Transverse colon (tissue), 4 donors: ENCODE measurements around the gene INO80E. TPM values are rescaled to one million over a fixed set of nuclear protein-coding genes. Genes with fewer than 3 reads are reported as not detected.
"Not testable (repeated sequence)": the region's sequence is repeated elsewhere in the genome, so short reads cannot be mapped to it uniquely, and the experiment has no call there.

Experiments
- DNase-seq: peaks from one replicate; pipeline ENCODE4 v3.0.0-alpha.2; 2019
- H3K27ac ChIP-seq, 4 donors: fragments of 200-600 bp; sonication (generic); 2 replicates each; pipeline ENCODE4 v1.5.1; 2016 to 2018; ENCODE audit warnings: inconsistent platforms in 4 of 4
- H3K27me3 ChIP-seq: fragments of 200-600 bp; sonication (generic); 2 replicates; pipeline ENCODE4 v1.5.1; 2017; ENCODE audit warnings: inconsistent platforms
- H3K36me3 ChIP-seq, 4 donors: fragments of 200-600 bp; sonication (generic); 2 replicates each; pipeline ENCODE4 v1.5.1; 2017 to 2019; ENCODE audit warnings: inconsistent platforms in 4 of 4
- H3K4me1 ChIP-seq, 4 donors: fragments of 200-600 bp; sonication (generic); 2 replicates each; pipeline ENCODE4 v1.5.1; 2017 to 2020; ENCODE audit warnings: inconsistent platforms in 4 of 4
- H3K4me3 ChIP-seq, 4 donors: fragments of 200-600 bp; sonication (generic); 1 replicate in 1 of 4; 2 replicates in 3 of 4; pipeline versions ENCODE4 v1.5.1 to v1.6.1; 2017 to 2019; ENCODE audit warnings: inconsistent platforms in 4 of 4
- H3K9me3 ChIP-seq, 2 donors: fragments of 200-600 bp; sonication (generic); 2 replicates each; pipeline ENCODE4 v1.5.1; 2017 to 2019; ENCODE audit warnings: inconsistent platforms in 2 of 2
- EP300 ChIP-seq: sonication (generic); formaldehyde crosslinking; IDR thresholded peaks from one replicate; pipeline ENCODE4 v1.6.1; 2017; ENCODE audit warnings: antibody characterized with exemption, low read depth
- POLR2A ChIP-seq: fragments of 450-650 bp; IDR thresholded peaks from one replicate; pipeline ENCODE4 v1.6.1; 2016; ENCODE audit warnings: antibody characterized with exemption, mild to moderate bottlenecking, moderate library complexity
- POLR2AphosphoS5 ChIP-seq, 3 donors: sonication (generic); formaldehyde crosslinking; IDR thresholded peaks; one replicate each; pipeline ENCODE4 v1.6.1; 2016; ENCODE audit warnings: antibody characterized with exemption in 3 of 3
- WGBS, 2 donors: methylation state at CpG; one replicate each; pipeline ENCODE4 v1.1.5; 2018; ENCODE audit warnings: low coverage in 1 of 2; 5-methylcytosine and 5-hydroxymethylcytosine counted together
- in situ Hi-C, 4 donors: fragments of 200-750 bp; cut with MboI; loops; one replicate each; pipeline versions ENCODE4 v1.15.0 to v1.15.1; 2017; ENCODE audit warnings: low sequenced_read_pairs in 3 of 4, low pct_ligation_motif_present in 1 of 4, low pct_unique_long_range_greater_than_20kb in 1 of 4
- intact Hi-C: fragments of 100-400 bp; cut with DNase I; formaldehyde crosslinking; loops from one replicate; pipeline ENCODE4 v1.15.1; 2023; ENCODE audit warnings: low total_unique reads
- total RNA-seq, 4 donors: library from RNA; depleted of rRNA; stranded (reverse); fragments of >200 nt; gene quantifications; one replicate each; pipeline ENCODE4 v1.1.0, GENCODE V29; 2016
- TF ChIP-seq, protein P1 (sequence below), 5 experiments: fragments of 200-600 bp in 3 of 5; fragments of 450-650 bp in 2 of 5; sonication (generic) in 3 of 5; IDR thresholded peaks; 1 replicate in 2 of 5; 2 replicates in 3 of 5; pipeline ENCODE4 v1.5.1; 2016 to 2017; ENCODE audit warnings: antibody characterized with exemption in 5 of 5, inconsistent platforms in 3 of 5, mild to moderate bottlenecking in 2 of 5, moderate library complexity in 1 of 5

The INO80E gene
- total RNA-seq, 4 donors from 2014 or later = 65.6 to 94.3 (median 73.0) TPM

DNA sequence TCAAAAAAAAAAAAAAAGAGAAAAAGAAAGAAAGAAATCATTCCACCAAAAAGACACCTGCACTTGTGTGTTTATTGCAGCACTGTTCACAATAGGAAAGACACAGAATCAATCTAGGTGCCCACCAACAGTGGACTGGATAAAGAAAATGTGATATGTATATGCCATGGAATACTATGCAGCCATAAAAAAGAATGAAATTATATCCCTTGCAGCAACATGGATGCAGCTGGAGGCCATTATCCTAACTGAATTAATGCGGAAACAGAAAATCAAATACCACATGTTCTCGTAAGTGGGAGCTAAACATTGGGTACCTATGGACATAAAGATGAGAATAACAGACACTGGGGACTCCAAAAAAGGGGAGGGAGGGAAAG is 21.2 kb downstream of the INO80E start:
- intact Hi-C loops (loop anchor here (5.0 kb wide), 1 partner anchor 1760 kb away; no protein-coding TSS in a partner anchor), in situ Hi-C loops (loop anchor here in 2 of 4 donors (25.0 kb wide), 2 partner anchors 155 to 330 kb away; partner anchors contain the start of genes CDIPT (in 2 of the 2) and QPRT (in 1 of the 2))
- Histone ChIP-seq H3K36me3 (no peaks in the 10 kb centered on the region), H3K27ac (no peak overlapping the region), H3K27me3 (peaks cover 5% of the 10 kb centered on the region), H3K4me3 (no peak overlapping the region), H3K9me3 (no peaks in the 10 kb centered on the region), H3K4me1 (peaks cover 0 to 10% (median 4%) of the 10 kb centered on the region in 4 donors)
- DNase-seq = no peak
- WGBS, 2 donors = 96 to 100% methylated on average over 2 of the region's 2 CpGs
- no peak for TF ChIP-seq POLR2A
- TF ChIP-seq EP300 = no peak
- TF ChIP-seq POLR2AphosphoS5 (IDR thresholded peaks at IDR 0.05) = no peak
- TF ChIP-seq, protein P1, sequence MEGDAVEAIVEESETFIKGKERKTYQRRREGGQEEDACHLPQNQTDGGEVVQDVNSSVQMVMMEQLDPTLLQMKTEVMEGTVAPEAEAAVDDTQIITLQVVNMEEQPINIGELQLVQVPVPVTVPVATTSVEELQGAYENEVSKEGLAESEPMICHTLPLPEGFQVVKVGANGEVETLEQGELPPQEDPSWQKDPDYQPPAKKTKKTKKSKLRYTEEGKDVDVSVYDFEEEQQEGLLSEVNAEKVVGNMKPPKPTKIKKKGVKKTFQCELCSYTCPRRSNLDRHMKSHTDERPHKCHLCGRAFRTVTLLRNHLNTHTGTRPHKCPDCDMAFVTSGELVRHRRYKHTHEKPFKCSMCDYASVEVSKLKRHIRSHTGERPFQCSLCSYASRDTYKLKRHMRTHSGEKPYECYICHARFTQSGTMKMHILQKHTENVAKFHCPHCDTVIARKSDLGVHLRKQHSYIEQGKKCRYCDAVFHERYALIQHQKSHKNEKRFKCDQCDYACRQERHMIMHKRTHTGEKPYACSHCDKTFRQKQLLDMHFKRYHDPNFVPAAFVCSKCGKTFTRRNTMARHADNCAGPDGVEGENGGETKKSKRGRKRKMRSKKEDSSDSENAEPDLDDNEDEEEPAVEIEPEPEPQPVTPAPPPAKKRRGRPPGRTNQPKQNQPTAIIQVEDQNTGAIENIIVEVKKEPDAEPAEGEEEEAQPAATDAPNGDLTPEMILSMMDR (IDR thresholded peaks at IDR 0.05) = no peak

GRCh38 chr16:30017937-30018336 is 21.9 kb downstream of the INO80E start:
- in situ Hi-C loops (loop anchor here in 2 of 4 donors (25.0 kb wide), 2 partner anchors 156 to 331 kb away; partner anchors contain the start of genes CDIPT (in 2 of the 2) and QPRT (in 1 of the 2)), intact Hi-C loops (loop anchor here (5.0 kb wide), 1 partner anchor 1761 kb away; no protein-coding TSS in a partner anchor)
- H3K27ac ChIP-seq, DNase-seq, H3K27me3 ChIP-seq, H3K36me3 ChIP-seq, H3K9me3 ChIP-seq, H3K4me3 ChIP-seq: not testable (repeated sequence)
- peaks cover 0 to 10% (median 4%) of the 10 kb centered on the region in 4 donors for H3K4me1 ChIP-seq
- 87 to 90% methylated on average over 2 to 4 of the region's 4 CpGs for WGBS, 2 donors

DNA sequence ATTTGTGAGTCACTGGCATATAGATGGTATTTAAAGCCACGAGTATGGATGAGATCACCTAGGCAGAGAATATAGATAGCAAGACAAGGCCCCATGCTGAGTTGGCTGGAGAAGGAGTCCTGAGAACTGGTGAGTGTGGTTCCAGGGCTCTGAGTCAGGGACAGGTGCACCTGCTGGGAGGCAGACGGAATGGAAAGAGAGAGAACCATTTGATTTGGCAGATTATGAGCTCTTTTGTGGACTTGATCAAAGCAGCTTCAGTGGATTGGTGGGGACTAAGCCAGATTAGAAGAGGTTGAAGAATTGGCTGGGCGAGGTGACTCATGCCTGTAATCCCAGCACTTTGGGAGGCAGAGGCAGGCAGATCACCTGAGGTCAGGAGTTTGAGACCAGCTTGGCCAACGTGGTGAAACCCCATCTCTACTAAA is 22.7 kb downstream of the INO80E start:
- peaks cover 0 to 10% (median 4%) of the 10 kb centered on the region in 4 donors for H3K4me1 ChIP-seq
- H3K36me3 ChIP-seq = no peaks in the 10 kb centered on the region
- no peak overlapping the region for H3K27ac ChIP-seq
- H3K27me3 ChIP-seq = no peaks in the 10 kb centered on the region
- in situ Hi-C loops (loop anchor here in 2 of 4 donors (25.0 kb wide), 2 partner anchors 156 to 331 kb away; partner anchors contain the start of genes CDIPT (in 2 of the 2) and QPRT (in 1 of the 2)), intact Hi-C loops (loop anchor here (5.0 kb wide), 1 partner anchor 1761 kb away; no protein-coding TSS in a partner anchor)
- H3K4me3 ChIP-seq = no peak overlapping the region
- TF ChIP-seq POLR2AphosphoS5 (IDR thresholded peaks at IDR 0.05) = no peak
- TF ChIP-seq, protein P1 (IDR thresholded peaks at IDR 0.05) = no peak
- no peak for TF ChIP-seq POLR2A
- no peak for TF ChIP-seq EP300
- H3K9me3 ChIP-seq = no peaks in the 10 kb centered on the region
- DNase-seq = no peak
- WGBS, 2 donors = 75 to 83% methylated on average over 1 to 4 of the region's 4 CpGs

- in situ Hi-C loops (loop anchor here (10.0 to 25.0 kb wide), 3 partner anchors 161 to 336 kb away; partner anchors contain the start of genes CDIPT (in 2 of the 4) and QPRT (in 1 of the 4)), intact Hi-C loops (loop anchor here (5.0 kb wide), 1 partner anchor 326 kb away; no protein-coding TSS in a partner anchor)
- no peak for DNase-seq
- H3K4me1 ChIP-seq = peaks cover 0 to 10% (median 4%) of the 10 kb centered on the region in 4 donors
- no peaks in the 10 kb centered on the region for H3K36me3 ChIP-seq
- WGBS, 2 donors = 77 to 79% methylated on average over 6 of the region's 6 CpGs
- TF ChIP-seq, protein P1 (IDR thresholded peaks at IDR 0.05) = no peak
- TF ChIP-seq POLR2A = no peak
- no peak for TF ChIP-seq POLR2AphosphoS5 (IDR thresholded peaks at IDR 0.05)
- no peak for TF ChIP-seq EP300
- H3K27me3 ChIP-seq = peaks cover 31% of the 10 kb centered on the region
- no peaks in the 10 kb centered on the region for H3K9me3 ChIP-seq
- no peak within 1 kb of the TSS for H3K4me3 ChIP-seq
- H3K27ac ChIP-seq = no peak within 1 kb of the TSS
Measured at GRCh38 chr16:30022887-30023286, 26.8 kb downstream of the INO80E start, which contains the start of gene C16orf92. Gene C16orf92 (plus strand): TSS chr16:30023198. CDS start chr16:30023341, 143 bp downstream.
